GDM1 (cell line): ENCODE results near the gene THOC7.

Experiments
- DNase-seq: peaks from one replicate; lab custom pipeline; 2025; lab: John Stamatoyannopoulos, UW

The THOC7 gene

DNA sequence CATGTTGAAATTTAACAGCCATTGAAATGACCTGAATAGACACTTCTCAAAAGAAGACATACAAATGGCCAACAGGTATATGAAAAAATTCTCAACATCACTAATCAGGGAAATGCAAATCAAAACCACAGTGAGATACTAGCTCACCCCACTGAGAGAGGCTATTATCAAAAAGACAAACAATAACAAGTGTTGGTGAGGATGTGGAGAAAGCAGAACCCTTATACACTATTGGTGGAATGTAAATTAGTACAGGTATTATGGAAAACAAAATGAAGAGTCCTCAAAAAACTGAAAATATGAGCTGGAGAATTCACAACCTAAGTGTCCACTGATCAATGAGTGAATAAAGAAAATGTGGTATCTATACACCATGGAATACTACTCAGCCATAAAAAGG lies 21.5 kb downstream of the THOC7 start:
- DNase-seq: no peak

DNA sequence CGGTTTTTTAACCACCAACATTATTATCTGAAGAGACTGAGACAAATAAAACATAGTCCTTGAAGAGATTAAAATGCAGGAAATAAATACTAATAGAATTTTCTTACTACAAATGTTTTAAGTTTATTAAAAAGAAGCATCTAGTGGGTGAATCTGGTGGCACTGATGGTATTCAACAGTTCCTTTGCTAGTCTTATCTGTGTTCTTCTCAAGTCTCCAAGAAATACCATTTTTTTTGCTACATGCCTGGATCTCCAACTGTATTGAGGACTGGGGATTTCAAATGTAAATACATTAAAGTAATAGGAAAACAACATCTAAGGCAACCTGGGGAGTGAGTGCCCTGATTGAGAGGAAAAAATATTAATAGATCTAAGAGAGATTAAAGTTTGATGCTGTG lies 21.9 kb downstream of the THOC7 start:
- no peak for DNase-seq

DNA sequence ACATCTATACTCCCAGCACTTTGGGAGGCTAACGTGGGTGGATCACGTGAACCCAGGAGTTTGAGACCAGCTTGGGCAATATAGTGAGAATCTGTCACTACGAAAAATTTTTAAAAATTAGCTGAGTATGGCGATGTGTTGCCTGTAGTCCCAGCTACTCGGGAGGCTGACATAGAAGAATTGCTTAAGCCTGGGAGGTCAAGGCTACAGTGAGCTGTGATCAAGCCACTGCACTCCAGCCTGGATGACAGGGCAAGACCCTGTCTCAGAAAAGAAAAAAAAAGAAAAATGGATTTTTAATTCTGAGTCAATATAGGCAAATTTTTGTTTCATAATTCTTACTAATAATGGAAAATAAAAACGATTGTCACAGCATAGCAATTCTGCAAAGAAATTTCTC lies 31.2 kb downstream of the THOC7 start:
- DNase-seq: no peak

DNA sequence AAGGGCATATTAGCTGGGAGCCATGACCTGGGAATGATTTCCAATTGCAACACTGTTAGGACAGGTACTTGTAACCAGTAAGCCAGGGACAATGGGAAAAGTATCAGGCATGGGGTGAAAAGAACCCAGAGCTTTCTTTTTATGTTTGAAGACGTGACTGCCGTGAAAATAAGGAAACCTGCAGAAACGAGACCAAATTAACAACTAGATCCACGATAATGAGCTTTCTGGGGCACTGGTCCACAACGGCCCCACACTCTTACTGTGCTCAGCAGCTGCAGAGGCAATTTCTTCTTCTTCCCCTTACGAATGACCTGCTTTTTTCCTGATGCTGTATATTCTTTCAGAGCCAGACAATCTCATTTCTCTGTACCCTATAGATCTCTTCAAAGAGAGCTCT lies 33.1 kb downstream of the THOC7 start:
- DNase-seq: no peak

DNA sequence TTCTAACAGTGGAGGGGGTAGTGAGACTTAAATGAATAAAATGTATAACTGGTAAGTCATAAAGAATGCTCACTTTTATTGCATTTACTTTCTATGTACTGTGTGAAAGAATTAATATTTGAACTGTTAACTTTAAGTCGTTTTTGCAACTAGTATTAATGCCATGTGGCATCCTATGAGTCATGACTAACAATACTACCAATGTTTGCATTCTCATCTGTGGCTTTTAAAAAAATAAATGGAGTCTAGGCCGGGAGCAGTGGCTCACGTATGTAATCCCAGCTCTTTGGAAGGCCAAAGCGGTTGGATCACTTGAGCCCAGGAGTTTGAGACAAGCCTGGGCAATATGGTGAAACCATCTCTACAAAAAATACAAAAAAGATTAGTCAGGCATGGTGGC lies 39.3 kb downstream of the THOC7 start:
- DNase-seq: no peak

DNA sequence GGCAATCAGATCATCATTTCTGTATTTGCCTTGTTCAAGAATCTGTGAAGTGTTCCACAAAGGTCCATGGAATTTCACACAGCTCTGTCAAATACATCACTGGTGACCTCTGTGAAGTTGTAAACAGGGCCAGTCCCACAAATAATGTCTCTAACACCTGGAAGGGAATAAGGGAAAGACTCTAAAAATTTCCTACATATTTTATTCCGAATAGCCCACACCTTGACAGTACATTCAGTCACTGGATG lies 44.5 kb downstream of the THOC7 start, which contains the start of gene C3orf49:
Gene C3orf49, plus strand, starts transcription at position 149 of the 248 bp plus-strand sequence. CDS start 173 bp downstream, outside the sequence.
- DNase-seq: no peak

DNA sequence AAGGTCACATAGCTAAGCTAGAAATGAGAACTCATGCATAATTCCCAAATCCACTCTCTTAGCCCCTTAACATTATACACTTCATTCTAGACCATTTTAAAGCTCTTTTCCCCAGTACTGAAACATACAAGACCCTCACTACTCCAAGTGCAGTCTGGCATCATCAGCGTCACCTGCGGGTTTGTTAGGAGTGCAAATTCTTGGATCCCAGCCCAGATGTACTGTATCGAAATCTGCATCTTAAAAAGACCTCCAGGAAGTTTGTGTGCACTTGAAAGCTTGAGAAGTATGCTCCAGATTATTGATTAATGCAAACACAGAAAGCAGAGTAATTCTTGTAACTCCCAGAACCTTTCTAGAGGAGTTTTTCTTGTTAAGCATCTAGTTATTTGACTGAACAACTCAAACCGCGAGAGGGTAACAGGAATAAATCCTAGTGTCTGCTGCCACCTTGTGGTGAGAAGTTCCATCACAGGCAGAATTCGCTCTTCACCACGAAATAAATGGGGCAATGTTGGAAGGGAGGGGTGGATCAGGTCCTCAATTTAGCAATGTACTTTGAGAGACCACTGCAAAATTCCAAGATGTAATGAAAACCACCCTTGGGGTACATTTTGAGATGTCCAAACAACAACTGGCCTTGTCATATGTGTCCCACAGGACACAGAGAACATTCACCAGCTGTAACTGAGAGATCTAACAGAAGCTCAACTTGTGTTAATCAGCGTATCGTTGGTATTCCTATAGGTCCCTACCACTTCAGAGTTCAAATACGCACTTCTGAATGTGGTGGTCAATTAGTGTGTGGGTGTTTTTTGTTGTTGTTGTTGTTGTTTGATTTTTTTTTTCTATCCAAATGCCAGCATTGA lies 45.1 kb downstream of the THOC7 start:
- peak; percentile 20 for DNase-seq

DNA sequence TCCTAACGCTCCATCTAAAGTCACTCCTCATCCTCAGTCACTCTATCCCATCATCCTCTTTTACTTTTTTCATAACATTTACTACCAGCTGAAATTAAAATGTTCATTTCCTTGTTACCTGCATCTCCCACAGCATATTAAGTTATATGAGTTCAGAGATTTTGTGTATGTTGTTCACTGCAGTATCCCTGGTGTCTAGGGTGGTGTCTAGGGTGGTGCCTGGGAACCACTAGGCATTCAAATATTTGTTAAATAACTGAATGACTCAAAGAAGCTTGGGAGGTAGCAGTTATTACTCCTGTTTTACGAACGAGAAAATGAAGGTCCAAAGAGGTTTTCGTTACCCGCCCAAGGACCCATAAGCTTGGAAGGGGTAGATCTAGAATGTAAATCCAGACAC lies 46.4 kb downstream of the THOC7 start:
- DNase-seq: no peak

DNA sequence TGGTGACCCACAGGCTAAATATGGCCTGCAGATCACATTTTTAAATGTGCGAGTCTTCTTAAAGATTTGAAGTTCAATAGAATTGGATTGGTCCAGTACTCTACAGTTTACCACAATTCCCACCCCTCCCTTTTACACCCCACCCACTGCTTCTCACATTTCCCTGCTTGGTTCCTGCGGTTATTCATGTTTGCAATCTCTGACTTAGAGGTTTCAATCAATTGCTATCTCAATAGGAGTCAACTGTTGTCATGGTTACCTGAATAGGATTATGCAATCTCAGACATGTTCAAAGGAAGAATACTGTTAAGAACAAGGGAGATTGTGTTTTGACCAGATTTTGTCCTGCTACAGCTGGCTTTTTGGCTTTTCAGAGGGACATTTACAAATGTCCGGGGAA lies 49.4 kb downstream of the THOC7 start:
- no peak for DNase-seq

DNA sequence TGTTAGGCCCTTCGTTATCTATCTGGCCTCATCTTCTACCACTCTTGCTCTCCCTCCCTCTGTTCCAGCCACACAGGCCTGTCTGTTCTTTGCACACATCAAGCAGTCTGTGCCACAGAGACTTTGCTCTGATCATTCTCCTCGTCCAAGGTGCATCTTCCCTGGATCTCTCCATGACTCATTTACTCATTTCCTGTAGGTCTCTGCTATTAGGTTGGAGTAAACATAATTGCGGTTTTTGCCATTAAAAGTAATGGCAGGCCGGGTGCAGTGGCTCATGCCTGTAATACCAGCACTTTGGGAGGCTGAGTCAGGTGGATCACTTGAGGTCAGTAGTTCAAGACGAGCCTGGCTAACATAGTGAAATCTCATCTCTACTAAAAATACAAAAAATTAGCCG lies 54.0 kb downstream of the THOC7 start:
- DNase-seq: no peak

DNA sequence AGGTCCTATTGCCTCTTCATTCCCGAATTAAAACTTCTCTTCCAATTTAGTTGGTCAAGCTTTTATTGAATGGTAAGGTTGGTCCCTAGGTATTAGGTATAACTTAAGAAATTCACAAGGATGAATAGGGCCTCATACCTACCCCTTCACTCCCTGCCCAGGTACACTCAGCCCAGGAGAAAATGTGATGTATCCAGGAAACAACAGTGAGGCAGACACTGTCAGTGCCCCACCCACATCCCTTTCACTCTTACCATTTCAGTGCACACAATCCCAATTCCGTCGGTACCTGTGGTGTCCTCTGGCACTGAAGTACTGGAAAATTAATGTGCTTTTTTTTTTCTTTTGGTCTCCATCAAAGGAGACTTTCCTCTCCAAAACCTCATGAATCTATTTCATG lies 55.0 kb downstream of the THOC7 start:
- no peak for DNase-seq

DNA sequence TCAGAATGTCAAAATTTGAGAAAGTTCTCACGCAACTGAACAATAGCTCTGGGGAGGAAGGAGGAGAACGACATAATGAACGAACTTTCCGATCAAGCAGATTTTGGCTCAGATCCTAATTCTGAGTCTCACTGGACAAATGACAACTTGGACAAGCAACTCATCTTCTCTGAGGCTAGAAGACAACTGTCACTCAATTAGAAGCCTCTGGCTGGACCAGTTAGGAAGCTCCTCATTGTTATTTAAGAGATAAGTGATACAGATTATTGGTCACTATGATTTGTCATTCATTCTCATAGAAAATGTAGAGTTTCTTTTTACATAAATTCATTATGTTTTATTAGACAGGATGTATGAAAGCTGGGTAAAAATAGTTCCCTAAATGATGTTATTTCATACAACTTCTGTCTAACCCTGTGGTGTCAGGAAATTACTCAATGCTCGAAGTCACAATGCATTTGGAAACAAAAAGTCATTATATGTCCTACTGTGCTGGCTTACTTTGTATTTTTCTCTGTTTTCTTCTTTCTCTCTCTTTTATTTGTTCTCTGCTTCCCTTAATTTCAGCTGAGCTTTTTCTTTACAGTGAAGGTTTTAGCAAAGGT lies 55.5 kb downstream of the THOC7 start:
- DNase-seq: no peak

DNA sequence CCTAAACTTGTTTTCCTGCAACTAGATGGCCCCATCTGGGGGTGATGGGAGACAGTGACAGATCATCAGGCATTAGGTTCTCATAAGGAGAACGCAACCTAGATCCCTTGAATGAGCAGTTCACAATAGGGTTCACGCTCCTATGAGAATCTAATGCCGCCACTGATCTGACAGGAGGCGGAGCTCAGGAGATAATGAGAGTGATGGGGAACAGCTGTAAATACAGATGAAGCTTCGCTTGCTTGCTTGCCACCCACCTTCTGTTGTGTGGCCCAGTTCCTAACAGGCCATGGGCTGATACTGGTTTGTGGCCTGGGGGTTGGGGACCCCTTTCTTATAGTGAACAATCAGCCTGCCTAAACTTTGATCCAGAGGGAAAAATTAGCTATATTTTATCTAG lies 59.7 kb downstream of the THOC7 start:
- DNase-seq: no peak

DNA sequence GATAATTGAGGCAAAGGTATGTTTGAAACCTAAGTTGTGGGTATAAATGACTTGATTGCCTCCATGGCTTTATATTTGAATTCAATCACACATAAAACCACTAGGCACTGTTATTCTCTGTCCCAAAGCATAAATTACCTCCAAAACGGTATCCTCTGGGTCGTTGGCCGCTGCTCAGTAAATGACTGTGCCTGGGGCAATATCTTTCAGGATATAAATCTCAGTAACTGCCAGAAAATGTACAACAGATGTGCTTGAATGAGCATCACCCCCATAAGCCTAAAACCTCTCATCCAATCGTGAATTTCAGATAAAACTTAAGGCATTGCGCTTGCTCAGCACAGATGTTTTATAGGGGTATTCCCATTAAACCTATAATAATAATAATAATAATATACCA lies 63.5 kb downstream of the THOC7 start:
- DNase-seq: no peak

DNA sequence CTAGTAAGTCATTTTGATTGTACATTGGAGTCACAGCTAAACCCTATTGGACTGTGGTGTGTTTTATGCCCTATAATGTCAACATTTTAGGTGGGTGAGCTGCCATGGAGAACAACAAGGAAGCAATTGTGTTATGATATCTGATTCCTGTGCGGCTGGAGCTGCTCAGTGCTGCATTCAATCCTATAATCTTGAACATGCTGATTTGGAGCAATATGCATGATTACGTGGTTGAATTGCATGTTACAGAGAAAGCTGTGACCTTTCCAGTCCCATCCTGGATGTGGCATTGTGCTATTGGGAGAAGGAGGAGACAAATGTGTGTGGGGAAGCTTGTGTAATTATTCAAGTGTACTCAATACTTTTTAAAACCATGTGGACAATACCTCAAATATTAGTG lies 64.7 kb downstream of the THOC7 start:
- DNase-seq: no peak

DNA sequence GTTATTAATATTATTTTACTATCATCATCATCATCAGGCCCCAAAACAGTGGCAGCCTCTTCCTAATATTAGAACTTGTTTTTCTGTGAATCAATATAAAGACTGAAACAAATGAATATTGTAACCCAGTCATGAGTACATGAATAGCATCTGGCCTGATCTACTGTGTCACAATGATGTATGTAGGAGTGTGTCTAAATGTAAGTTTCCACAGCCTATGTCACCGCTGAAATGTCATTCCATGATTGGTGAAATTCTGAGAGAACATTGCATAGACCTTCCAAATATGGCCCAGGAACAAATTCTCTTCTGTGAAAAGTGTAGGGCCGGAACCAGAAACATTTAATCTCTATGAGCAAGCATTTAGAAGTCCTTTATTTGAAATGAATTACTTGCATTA lies 65.1 kb downstream of the THOC7 start:
- DNase-seq: no peak

DNA sequence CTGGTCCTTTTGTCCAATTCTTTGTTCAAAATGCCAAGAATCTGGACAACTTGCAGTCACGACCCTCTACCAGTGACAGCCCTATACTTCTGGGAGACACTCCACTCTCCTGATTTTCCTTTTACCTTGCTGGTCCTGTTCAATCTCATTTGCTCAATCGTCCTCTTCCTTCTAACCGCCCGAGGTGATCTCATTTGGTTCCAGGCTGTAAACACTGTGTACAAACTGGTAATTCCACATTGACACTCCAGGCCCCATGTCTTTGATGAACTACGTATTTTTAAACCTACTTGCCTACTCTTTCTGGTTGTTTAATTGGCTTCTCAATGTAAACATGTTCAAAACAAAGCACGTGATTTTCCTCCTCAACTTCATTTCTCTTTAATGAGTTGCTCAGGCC lies 68.2 kb downstream of the THOC7 start:
- no peak for DNase-seq

DNA sequence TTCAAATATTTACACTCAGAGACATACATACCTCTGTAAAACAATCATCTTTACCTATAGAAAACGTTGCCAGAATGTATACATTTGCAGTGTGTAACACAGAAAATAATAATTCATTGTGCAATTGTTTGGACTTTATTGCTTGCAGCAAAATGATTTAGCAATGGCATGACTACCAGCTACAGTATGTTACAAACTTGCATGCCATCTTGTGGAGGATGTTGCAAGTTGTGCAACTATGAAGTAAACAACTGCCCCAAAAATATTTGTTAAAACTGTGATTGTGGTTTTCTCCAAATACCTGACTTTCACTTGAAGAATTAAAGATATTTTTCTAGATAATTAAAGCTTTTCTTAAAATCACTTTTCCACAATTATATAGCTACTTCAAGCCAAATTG lies 71.6 kb downstream of the THOC7 start:
- DNase-seq: no peak
